GM19238 (cell line): Measurements from ENCODE around the gene WIPF1.

Experiments
- DNase-seq: peaks from one replicate; pipeline ENCODE4 v3.0.0; 2011; ENCODE audit warnings: low spot score; ENCODE audit not compliant: insufficient read length

Gene WIPF1

GRCh38 chr2:174544802-174545201 is 52.8 kb downstream of the WIPF1 start:
- DNase-seq = no peak

- DNase-seq = no peak
Observed at GRCh38 chr2:174544156-174544555, 53.4 kb downstream of the WIPF1 start.

GRCh38 chr2:174540893-174541292 is 56.7 kb downstream of the WIPF1 start:
- no peak for DNase-seq

GRCh38 chr2:174535757-174536703 is 61.6 kb downstream of the WIPF1 start:
- no peak for DNase-seq

GRCh38 chr2:174535083-174535482 is 62.5 kb downstream of the WIPF1 start:
- no peak for DNase-seq

- DNase-seq = no peak
Observed at GRCh38 chr2:174529916-174530315, 67.7 kb downstream of the WIPF1 start.

GRCh38 chr2:174527959-174528358 is 69.6 kb downstream of the WIPF1 start:
- no peak for DNase-seq

GRCh38 chr2:174527101-174527721 is 70.4 kb downstream of the WIPF1 start:
- no peak for DNase-seq

GRCh38 chr2:174524527-174524926 is 73.1 kb downstream of the WIPF1 start:
- no peak for DNase-seq

GRCh38 chr2:174522553-174522952 is 75.1 kb downstream of the WIPF1 start:
- DNase-seq = no peak

GRCh38 chr2:174518395-174518794 is 79.2 kb downstream of the WIPF1 start:
- no peak for DNase-seq

- DNase-seq = no peak
Observed at GRCh38 chr2:174516501-174517378, 80.9 kb downstream of the WIPF1 start.

- no peak for DNase-seq
Observed at GRCh38 chr2:174512345-174512744, 85.3 kb downstream of the WIPF1 start.

- DNase-seq = no peak
Observed at GRCh38 chr2:174511580-174512260, 85.9 kb downstream of the WIPF1 start.

GRCh38 chr2:174510583-174511189 is 86.9 kb downstream of the WIPF1 start:
- DNase-seq = no peak
